ENCODE data around the gene NR2C2.

Gene NR2C2

DNA sequence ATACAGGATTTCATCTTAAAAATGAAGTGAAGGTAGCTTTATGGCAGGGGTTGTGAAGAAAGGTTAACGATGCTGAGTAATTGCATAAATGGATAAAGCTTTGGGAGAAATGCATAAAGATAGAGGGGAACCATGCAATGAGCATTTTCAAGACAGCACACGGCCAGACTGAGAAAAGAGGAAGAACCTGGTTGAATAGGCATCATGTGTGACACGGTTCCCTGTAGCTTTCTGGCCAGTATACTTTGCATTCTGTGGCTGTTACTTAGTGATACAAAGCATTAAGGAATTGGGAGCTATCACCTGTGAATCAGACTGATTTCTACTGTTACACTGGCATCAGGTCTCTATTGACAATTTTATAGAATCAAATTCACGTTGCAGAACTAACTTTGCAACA is 33.3 kb downstream of the NR2C2 start:
- H3K27ac ChIP-seq (ENCODE audit: low read depth, low read length) = no peak overlapping the region
- no peak overlapping the region for H3K9ac ChIP-seq (ENCODE audit: low read length)
- H3K9me2 ChIP-seq (replicated peaks; ENCODE audit: insufficient read depth, low read length) = no peaks in the 10 kb centered on the region
- H3F3A ChIP-seq (ENCODE audit: insufficient read depth) = 0 out of 2 replicates have a peak, but pooled peaks cover 4% of the 10 kb centered on the region
- no peak overlapping the region for H3K4me3 ChIP-seq (ENCODE audit: insufficient read depth, low read length, poor library complexity, severe bottlenecking)
- H3K9me3 ChIP-seq (ENCODE audit: insufficient read depth, low read length) = no peaks in the 10 kb centered on the region
- H3K4me2 ChIP-seq (ENCODE audit: low read depth, low read length, poor library complexity, severe bottlenecking) = peak overlapping the region; percentile 4
- peaks cover 18% of the 10 kb centered on the region for H3K79me2 ChIP-seq (ENCODE audit: insufficient read depth, low read length)
- TF ChIP-seq EZH2phosphoT487 (conservative IDR thresholded peaks at IDR 0.05; ENCODE audit: low read length) = no peak
- TF ChIP-seq CTCF (IDR thresholded peaks at IDR 0.05; ENCODE audit: insufficient read depth, low read length, poor library complexity, severe bottlenecking) = no peak
- no peak overlapping the region for H2AFZ ChIP-seq (ENCODE audit: low read depth, low read length, severe bottlenecking)
- H3K36me3 ChIP-seq (ENCODE audit: low read length) = no peaks in the 10 kb centered on the region
- no peaks in the 10 kb centered on the region for H4K20me1 ChIP-seq (ENCODE audit: low read depth, low read length)
- no peaks in the 10 kb centered on the region for H3K27me3 ChIP-seq (ENCODE audit: low read length)

DNA sequence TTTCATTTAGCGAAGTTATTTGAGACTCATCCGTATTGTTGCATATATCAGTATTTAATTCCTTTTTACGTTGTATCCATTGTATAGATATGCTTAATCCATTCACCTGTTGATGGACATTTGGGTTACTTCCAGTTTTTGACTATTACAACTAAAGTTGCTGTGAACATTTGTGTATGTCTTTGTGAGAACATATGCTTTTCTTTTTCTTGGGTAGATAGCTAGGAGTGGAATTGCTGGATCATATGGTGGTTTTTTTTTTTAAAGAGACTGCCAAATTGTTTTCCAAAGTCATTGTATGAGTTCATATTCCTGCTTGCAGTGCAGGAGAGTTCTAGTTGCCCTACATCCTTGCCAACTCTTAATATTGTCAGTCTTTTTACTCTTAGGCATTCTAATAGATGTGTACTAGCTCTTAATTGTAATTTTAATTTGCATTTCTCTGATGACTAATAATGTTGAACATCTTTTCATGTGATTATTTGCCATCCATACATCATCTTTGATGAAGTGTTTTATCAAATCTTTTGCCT is 37.3 kb downstream of the NR2C2 start:
- H3K9me3 ChIP-seq (ENCODE audit: insufficient read depth, low read length) = no peaks in the 10 kb centered on the region
- H3K27me3 ChIP-seq (ENCODE audit: low read length) = no peaks in the 10 kb centered on the region
- no peak overlapping the region for H2AFZ ChIP-seq (ENCODE audit: low read depth, low read length, severe bottlenecking)
- H3K9ac ChIP-seq (ENCODE audit: low read length) = no peak overlapping the region
- H3F3A ChIP-seq (ENCODE audit: insufficient read depth) = 0 out of 2 replicates have a peak, but pooled peaks cover 4% of the 10 kb centered on the region
- H4K20me1 ChIP-seq (ENCODE audit: low read depth, low read length) = no peaks in the 10 kb centered on the region
- TF ChIP-seq EZH2phosphoT487 (conservative IDR thresholded peaks at IDR 0.05; ENCODE audit: low read length) (no peak), CTCF (IDR thresholded peaks at IDR 0.05; ENCODE audit: insufficient read depth, low read length, poor library complexity, severe bottlenecking) (no peak)
- H3K4me2 ChIP-seq (ENCODE audit: low read depth, low read length, poor library complexity, severe bottlenecking) = no peak overlapping the region
- H3K36me3 ChIP-seq (ENCODE audit: low read length) = no peaks in the 10 kb centered on the region
- no peaks in the 10 kb centered on the region for H3K9me2 ChIP-seq (replicated peaks; ENCODE audit: insufficient read depth, low read length)
- H3K27ac ChIP-seq (ENCODE audit: low read depth, low read length) = no peak overlapping the region
- peaks cover 34% of the 10 kb centered on the region for H3K79me2 ChIP-seq (ENCODE audit: insufficient read depth, low read length)
- no peak overlapping the region for H3K4me3 ChIP-seq (ENCODE audit: insufficient read depth, low read length, poor library complexity, severe bottlenecking)

DNA sequence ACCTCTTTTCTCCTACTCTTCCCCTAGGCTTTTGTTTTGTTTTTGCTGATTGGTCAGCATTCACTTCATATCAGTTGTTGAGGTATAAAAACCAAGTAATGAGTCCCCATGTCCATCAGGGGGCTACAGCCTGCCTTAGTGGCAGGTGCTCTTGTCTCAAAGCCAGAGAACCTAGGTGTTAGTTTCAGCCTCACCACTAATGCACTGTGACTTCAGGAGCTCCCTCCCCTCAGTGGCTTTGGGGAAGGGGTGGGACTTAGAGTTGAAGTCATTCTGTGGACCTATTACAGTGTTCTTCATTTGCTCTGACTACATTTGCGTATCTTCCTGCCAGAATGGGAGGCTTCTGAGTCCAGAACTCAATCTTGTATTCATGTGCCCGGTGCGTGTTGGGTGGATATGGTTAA is 41.6 kb downstream of the NR2C2 start:
- H3K27ac ChIP-seq (ENCODE audit: low read depth, low read length) = peak overlapping the region; percentile 18; the same call in 1 of the 2 replicates
- H3K4me3 ChIP-seq (ENCODE audit: insufficient read depth, low read length, poor library complexity, severe bottlenecking) = no peak overlapping the region
- H3K36me3 ChIP-seq (ENCODE audit: low read length) = no peaks in the 10 kb centered on the region
- H4K20me1 ChIP-seq (ENCODE audit: low read depth, low read length) = no peaks in the 10 kb centered on the region
- H3K79me2 ChIP-seq (ENCODE audit: insufficient read depth, low read length) = peaks cover 32% of the 10 kb centered on the region
- no peak overlapping the region for H3K9ac ChIP-seq (ENCODE audit: low read length)
- no peak overlapping the region for H3K4me2 ChIP-seq (ENCODE audit: low read depth, low read length, poor library complexity, severe bottlenecking)
- H3K9me2 ChIP-seq (replicated peaks; ENCODE audit: insufficient read depth, low read length) = no peaks in the 10 kb centered on the region
- H2AFZ ChIP-seq (ENCODE audit: low read depth, low read length, severe bottlenecking) = no peak overlapping the region
- no peaks in the 10 kb centered on the region for H3K27me3 ChIP-seq (ENCODE audit: low read length)
- no peaks in the 10 kb centered on the region for H3K9me3 ChIP-seq (ENCODE audit: insufficient read depth, low read length)
- no peaks in the 10 kb centered on the region for H3F3A ChIP-seq (ENCODE audit: insufficient read depth)
- no peak for TF ChIP-seq EZH2phosphoT487 (conservative IDR thresholded peaks at IDR 0.05; ENCODE audit: low read length)
- no peak for TF ChIP-seq CTCF (IDR thresholded peaks at IDR 0.05; ENCODE audit: insufficient read depth, low read length, poor library complexity, severe bottlenecking)
